ENCODE results near the gene EXOSC5.
"Not testable (repeated sequence)": the region's sequence is repeated elsewhere in the genome, so short reads cannot be mapped to it uniquely, and the experiment has no call there.

The EXOSC5 gene

DNA sequence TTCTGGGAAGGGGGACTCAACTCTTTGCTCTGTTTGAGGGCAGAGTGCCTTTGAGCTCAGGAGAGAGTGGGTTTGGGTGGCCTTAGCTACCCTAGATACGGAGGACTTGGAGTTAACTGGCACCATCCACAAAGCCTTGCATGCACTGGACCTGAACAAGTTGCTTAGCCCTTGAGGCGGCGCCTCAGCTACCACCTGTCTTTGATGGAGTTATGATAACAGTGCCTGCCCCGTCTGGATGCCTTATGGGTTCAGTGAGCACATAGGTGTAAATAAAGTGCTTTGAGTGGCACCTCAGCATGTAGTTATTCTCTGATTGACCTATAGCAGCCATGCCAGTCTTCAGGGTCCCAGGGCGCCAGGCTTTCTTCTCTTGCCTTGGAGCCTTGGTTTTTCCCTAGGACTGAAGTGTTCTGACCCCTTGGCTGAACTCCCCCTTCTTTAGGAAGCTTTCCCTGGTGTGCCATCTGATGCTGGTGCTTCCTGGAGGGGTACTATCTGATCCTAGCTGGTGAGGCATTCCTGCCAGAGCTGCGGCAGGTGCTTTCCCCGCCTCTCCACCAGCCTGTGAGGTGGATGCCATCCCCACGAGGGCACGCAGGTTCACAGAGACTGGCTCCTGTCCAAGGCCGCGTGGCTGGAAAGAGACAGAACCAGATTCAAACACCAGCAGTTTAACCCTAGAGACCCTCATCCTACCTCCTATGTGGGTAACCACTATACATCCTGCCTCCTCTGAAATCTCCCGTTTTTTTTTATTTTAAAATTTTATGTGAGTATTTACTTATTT lies 6.2 kb upstream of the EXOSC5 start:
- FAIRE-seq = no peak

DNA sequence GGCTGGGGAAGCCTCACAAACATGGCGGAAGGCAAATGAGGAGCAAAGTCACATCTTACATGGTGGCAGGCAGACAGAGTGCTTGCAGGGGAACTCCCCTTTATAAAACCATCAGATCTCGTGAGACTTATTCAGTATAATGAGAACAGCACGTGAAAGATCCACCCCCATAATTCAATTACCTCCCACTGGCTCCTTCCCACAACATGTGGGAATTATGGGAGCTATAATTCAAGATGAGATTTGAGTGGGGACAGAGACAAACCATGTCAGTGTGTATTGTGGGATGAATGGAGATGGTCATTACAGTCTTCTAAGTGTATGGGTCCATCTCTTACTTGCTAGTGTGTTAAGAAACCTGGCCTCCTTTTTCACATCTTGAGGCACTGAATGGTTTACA lies 4.9 kb upstream of the EXOSC5 start:
- FAIRE-seq = no peak

DNA sequence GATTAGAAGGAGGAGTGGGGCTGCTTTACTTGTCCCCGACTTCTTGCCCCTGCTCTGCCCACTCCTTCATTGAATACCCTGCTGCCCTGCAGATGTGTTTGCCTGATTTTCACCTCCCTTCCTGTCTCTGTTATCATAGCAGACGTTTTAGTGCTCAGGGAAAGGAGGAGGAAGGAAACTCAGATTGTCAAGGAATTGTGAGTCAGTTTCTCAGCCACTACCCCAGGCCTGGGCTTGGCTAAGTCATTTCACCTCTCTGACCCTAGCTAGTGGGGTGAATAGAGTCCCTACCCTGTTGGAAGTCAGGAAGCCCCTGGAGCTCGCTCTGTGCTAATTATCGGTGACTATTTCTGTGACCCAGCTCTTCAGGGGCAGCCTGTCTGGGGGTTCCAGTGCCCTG lies 4.3 kb upstream of the EXOSC5 start:
- FAIRE-seq = no peak

DNA sequence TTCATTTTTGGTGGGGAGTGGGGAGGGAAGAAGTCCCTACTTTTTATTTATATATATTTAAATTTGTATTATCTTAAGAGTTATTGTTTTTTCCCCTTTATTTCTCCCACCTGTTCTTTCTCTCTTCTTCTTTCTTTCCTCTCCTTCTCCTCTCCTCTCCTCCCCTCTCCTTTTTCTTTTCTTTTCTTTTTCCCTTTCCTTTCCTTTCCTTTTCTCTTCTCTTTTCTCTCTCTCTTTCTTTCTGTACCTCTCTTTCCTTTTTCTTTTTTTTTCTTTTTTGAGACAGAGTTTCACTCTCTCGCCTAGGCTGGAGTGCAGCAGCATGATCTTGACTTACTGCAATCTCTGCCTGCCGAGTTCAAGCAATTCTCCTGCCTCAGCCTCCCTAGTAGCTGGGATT lies 2.4 kb upstream of the EXOSC5 start:
- no peak for FAIRE-seq

DNA sequence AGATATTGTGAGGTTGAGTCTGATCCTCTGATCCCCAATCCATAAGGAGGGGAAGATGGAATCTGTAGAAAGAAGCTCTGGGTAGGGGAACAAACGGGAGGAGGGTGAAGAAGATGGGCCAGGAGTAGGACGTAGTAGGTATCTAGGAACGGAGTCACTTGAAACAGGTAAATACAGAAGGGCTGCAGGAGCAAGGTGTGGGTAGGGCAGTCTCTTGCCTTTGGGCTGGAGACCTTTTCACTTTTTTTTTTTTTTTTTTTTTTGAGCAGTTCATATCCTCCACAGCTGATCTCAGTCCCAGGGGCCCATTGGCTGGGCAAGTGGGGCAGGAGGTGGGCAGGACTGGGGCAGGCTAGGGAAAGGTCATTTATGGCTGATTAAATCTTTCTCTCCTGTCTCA lies 1.9 kb upstream of the EXOSC5 start:
- no peak for FAIRE-seq

DNA sequence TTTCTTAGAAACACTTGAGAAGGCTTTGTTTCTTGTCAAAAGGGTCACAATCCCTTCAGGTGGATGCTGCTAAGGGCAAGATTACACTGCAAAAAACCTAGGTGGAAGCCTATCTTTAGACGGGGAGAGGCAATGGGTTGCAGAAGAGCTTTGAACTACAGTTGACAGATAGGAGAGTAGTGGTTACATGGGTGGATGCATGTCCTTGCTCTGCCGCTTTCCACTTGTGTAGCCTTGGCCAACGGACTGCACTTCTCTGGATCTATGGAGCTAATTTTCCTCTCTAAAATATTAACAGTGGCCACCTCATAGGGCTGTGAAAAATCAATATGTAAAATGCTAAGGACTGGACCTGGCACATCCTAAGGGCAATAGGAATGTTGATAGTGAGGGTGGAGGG lies 1.4 kb upstream of the EXOSC5 start:
- FAIRE-seq = no peak

DNA sequence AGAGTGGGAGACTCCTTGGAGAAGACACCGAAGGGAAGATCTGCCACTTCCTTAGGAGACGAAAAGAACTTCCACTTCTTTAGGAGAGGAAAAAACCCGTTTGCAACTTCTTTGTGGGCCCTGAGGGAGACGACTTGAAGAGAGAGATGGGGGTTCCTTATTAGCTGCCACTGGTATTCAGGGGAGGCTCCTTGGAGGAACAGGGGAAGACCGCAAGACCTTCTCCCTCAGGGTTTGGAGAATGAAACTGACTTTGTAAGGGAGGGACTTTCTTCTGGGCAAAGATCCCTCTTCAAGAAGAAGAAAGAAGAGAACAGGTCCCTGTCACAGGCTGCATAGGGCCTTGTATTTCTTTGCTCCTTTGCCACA lies 875 bp upstream of the EXOSC5 start:
- FAIRE-seq = no peak

DNA sequence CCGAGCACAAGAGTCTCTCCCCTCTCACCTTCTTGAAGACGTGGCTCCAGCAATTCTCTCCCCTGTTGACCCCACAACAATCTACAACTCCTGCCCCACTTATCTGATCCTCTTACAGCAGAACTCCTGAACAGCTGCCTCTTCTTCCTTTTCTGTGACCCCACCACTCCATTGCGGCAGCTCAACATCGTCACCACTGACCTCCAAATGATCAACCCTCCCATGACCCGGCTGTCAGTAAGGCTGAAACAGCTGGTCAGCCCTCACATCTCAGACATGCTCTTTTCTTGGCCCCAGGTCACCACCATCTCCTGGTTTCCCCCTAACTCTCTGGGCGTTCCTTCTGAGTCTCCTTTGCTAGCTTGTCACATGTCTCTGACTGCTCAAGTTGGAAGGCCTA lies 1.8 kb downstream of the EXOSC5 start:
- FAIRE-seq = no peak

DNA sequence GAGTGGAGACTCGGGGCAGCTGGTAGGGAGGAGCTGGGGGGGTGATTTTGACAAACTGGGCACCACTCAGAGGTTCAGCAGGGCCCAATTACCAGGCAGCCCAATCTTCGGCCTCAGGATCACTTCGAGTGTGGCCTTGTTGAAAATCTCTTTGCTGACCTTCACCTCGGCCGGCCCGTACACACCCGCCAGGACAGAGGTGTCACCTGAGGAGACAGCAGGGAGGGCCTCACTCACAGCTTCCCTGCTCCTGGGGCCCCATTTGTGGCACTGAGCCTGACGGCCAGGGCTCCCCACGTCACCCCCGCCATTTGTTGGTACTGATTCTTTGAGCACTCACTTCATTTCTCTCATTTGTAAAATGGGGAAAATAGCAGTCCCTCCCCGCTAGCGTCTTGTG lies 4.4 kb downstream of the EXOSC5 start:
- no peak for FAIRE-seq

DNA sequence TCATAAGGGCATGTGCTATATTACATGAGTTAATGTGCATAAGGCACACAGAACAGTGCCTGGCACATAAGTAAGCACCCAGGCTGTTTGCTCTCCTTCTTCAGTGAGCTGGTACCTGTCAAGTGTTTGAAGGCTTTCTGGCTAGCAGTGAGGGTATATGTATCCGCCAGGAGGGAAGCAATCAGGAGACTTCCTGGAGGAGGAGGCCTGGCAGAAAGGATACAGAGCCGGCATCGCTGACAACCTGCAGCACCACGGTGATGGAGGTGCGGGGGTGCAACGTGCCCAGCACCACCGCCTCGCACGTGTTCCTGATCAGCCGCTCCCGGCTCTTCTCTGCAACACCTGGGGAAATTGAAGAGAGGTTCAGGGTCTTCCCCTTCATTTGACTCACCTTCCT lies 5.5 kb downstream of the EXOSC5 start:
- FAIRE-seq = no peak

DNA sequence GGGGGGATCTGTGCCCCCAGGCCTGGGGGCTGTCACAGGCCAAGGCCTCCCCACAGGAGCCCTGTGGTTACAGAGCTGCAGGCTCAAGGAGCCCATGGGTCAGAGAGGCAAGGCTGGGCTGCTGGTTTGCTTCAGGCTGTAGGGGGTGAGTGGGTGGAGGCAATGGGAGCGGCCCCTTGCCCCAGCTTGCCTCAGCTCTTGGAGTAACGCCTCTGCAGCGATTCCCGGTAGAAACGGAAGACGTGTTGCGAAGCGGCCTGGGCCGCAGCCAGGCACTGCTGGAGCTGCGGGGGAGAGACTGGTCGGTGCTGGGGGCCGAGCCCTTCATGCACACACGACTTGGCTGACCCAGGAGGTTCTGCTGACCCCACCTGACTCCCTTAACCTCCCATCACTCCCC lies 10.7 kb downstream of the EXOSC5 start:
- FAIRE-seq = no peak

DNA sequence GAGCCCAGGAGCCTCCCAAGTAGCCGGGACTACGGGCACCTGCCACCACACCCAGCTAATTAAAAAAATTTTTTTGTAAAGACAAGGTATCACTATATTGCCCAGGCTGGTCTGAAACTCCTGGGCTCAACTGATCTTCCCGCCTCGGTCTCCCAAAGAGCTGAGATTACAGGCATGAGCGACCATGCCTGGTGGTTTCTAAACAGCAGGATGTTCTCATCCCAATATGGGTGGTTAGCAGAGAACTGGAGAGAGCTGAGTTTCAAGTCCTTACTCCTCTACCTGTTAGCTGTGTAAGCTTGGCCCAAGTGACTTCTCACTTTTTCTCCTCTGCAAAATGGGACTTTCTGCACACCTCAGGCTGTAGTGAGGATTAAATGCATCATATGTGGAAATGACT lies 12.8 kb downstream of the EXOSC5 start:
- no peak for FAIRE-seq

DNA sequence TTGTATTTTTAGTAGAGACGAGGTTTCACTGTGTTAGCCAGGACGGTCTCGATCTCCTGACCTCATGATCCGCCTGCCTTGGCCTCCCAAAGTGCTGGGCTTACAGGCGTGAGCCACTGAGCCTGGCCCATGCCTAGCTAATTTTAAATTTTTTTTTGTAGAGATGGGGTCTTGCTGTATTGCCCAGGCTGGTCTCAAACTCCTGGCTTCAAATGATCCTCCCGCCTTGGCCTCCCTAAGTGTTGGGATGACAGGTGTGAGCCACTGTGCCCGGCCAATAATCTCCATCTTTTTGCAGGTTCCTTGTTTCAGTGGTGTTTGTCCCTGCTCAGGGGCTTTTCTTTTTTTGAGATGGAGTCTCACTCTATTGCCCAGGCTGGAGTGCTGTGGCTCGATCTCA lies 15.6 kb downstream of the EXOSC5 start:
- not testable (repeated sequence) for FAIRE-seq

DNA sequence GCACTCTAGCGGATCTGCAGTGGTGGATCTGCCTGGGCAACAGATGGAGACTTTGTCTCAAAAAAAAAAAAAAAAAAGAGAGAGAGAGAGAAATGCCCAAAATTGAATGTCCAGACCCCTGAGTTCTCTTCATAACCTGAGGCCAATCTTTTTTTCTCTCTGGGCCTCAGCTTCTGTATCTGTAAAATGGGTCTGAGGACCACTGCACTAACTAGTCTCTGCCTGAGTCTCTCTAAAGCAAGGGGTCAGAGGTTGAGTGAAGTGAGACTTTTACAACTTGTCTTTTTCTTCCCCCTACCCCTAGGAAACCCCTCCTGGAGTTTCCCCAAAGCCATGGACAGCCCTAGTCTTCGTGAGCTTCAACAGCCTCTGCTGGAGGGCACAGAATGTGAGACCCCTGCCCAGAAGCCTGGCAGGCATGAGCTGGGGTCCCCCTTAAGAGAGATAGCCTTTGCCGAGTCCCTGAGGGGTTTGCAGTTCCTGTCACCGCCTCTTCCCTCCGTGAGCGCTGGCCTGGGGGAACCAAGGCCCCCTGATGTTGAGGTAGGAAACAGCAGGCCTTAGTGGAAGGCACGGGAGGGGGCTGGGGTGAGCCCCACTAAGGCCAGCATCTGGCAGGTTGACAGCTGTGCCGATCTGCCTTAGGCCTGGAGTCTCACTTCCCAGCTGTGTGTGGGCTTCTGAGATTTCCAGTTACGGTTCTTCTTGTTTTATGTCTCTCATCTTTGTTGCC lies 19.0 kb downstream of the EXOSC5 start:
- FAIRE-seq = no peak

DNA sequence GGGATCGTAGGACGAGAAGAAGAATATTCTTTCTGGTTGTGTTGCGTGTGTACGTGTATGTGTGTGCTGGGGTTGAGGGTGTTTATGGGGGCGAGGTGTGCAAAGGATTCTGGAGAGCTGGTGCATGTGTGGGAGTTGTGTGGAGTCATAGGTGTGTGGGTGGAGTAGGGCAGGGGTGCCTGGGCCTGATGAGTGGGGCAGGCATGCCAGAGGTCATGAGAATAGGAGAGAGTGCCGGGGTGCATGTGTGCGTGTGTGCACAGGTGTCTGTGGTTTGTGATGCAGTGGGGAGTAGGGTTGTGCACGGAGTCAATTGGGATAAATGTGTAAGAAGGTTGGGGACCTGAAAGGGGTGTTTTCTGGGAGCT lies 20.2 kb downstream of the EXOSC5 start:
- FAIRE-seq = no peak

DNA sequence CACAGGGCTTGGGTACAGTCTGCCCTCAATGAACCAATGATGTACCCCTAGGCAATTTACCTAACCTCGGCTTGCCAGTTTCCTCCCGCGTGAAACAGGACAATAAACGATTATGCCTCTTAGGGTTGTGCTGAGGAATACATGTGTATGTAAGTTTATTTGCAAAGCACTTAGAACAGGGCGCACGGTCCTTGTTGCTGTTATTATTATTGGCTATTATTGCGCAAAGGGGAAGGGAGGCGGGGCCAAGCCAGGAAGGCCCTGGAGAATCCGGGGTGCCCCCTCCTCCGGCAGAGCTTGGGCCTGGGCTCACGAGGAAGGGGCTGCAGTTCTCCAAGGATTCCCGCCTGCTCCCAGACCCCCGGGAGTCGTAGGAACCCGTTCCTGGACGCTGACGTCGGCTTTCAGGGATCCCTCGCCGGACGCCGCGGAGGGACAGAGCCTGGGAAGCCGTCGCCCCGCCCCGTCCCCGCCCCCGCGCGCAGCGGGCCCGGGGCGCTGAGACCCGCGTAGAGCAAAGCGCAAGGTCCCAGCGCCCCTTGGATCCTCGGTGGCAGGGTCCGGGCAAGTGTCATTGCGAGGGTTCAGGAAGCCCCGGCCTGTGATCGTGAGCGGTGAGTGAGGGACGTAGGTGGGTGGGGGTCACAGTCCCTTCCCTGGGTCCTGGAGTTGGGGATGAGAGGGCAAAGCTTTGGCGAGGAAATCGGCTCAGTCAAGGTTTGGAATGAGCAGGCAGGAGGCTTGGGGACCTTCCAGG lies 20.7 kb downstream of the EXOSC5 start, which contains the start of gene TMEM91:
Gene TMEM91, plus strand, starts transcription at position 293 of the 757 bp plus-strand sequence. CDS start 1,777 bp downstream, outside the sequence.
- FAIRE-seq = no peak

DNA sequence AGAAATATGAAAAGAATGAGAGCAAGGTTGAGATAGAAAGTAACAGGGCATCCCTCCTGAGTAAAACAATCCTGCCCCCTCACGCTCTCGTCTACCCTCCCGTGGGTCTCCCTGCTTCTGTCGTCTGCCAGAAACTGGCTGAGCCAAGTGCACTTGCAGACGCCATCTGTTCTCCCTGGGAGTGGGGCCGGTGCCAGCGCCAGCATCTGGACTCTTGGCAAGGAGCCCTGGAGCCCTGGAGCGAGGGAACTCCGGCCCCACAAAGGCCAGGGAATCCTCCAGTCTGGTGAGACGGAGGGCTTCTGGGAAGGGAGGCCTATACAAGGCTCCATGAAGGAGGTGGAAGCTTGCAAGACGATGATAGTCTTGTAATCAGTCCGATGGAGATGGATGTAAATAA lies 23.2 kb downstream of the EXOSC5 start:
- no peak for FAIRE-seq

DNA sequence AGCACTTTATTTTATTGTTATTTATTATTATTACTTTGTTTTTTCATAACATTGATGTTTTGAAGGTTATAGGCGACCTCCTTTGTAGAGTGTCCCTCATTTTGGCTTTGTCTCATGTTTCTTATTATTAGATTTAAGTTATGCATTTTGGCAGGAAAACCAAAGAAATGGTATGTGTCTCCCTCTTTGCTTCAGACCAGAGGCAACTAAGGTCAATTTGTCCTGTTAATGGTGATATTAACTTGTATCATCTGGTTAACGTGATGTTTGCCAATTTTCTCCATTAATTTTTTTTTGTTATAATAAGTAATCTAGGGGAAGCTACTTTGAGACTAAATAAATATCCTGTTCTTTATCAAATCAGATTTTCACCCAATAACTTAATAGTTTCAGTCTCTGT lies 24.7 kb downstream of the EXOSC5 start:
- no peak for FAIRE-seq

DNA sequence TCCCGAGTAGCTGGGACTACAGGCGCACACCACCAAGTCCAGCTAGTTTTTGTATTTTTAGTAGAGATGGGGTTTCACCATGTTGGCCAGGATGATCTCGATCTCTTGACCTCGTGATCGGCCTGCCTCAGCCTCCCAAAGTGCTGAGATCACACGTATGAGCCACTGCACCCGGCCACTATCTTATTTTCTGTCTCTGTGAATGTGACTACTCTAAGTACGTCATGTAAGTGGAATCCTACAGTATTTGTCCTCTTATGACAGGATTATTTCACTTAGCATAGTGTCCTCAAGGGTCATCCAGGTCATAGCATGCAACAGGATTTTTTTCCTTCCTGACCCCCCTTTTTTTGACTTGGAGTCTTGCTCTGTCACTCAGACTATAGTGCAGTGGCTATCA lies 25.6 kb downstream of the EXOSC5 start:
- no peak for FAIRE-seq

DNA sequence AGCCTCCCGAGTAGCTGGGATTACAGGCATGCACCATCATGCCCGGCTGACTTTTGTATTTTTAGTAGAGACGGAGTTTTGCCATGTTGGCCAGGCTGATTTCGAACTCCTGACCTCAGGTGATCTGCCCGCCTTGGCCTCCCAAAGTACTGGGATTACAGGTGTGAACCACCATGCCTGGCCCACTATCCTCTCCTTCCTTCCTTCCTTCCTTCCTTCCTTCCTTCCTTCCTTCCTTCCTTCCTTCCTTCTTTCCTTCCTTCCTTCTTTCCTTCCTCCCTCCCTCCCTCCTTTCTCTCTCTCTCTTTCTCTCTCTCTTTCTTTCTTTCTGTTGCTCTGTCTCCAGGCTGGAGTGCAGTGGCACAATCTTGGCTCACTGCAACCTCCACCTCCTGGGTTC lies 26.0 kb downstream of the EXOSC5 start:
- FAIRE-seq = not testable (repeated sequence)

DNA sequence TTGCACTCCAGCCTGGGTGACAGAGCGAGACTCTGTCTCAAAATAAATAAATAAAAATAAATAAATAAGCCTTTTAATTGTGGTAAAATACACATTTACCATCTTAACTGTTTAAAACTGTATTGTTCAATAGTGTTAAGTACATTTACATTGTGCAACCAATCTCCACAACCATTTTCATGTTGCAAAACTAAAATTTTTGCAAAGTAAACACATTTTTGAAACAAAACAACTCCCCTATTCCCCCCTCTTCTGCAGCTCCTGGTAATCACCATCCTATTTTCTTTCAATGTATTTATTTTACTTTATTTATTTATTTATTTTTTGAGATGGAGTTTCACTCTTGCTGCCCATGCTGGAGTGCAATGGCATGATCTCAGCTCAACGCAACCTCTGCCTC lies 27.4 kb downstream of the EXOSC5 start:
- FAIRE-seq = no peak

DNA sequence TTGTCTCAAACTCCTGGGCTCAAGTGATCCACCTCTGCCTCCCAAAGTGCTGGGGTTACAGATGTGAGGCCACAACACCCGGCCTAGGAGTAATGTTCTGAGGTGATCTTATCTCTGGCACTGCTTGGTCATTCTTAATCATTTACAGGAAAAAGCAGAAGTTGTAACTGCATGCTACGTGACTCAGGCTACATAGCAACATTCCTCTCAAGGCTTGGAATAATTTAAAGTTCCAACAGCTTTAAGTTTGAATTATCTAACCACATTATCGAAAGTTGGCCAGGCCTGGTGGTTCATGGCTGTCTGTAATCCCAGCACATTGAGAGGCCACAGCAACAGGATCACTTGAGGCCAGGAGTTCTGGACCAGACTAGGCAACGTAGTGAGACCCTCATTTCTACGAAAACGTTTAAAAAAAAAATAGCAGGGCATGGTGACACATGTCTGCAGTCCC lies 29.3 kb downstream of the EXOSC5 start:
- FAIRE-seq = no peak

DNA sequence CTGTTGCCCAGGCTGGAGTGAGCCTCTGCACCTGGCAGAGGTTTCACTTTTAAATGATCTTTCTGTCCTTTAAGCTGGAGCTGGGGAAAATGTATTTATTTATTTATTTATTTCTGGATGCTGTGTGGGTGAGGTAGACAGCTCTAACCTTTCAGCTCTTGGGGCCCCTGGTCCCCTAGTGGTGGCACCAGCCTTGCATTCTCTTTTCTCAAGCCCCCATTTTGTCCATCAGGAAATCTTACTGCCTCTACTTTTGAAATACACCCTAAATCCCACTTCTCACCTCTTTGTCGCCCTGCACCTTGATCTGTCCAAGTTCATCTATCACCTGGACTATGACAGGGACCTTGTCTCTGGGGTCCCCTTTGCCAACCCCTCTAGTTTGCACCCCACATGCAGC lies 31.1 kb downstream of the EXOSC5 start:
- no peak for FAIRE-seq

All from islet of Langerhans (tissue), 1 donor.